Dermis blood vessel endothelial cell (primary cell): ENCODE measurements around the gene CAMK2N1. TPM values are rescaled to one million over a fixed set of nuclear protein-coding genes. Genes with fewer than 3 reads are reported as not detected.
"Not testable (repeated sequence)": the region's sequence is repeated elsewhere in the genome, so short reads cannot be mapped to it uniquely, and the experiment has no call there.

Experiments
- DNase-seq: peaks from one replicate; pipeline ENCODE4 v3.0.0; 2010
- total RNA-seq: library from RNA; depleted of rRNA; stranded (reverse); fragments of >200 nt; gene quantifications from 2 replicates; pipeline ENCODE4 v1.2.3, GENCODE V29; 2014

The CAMK2N1 gene
- total RNA-seq, 1 donor from 2014 or later = 7.8 TPM

DNA sequence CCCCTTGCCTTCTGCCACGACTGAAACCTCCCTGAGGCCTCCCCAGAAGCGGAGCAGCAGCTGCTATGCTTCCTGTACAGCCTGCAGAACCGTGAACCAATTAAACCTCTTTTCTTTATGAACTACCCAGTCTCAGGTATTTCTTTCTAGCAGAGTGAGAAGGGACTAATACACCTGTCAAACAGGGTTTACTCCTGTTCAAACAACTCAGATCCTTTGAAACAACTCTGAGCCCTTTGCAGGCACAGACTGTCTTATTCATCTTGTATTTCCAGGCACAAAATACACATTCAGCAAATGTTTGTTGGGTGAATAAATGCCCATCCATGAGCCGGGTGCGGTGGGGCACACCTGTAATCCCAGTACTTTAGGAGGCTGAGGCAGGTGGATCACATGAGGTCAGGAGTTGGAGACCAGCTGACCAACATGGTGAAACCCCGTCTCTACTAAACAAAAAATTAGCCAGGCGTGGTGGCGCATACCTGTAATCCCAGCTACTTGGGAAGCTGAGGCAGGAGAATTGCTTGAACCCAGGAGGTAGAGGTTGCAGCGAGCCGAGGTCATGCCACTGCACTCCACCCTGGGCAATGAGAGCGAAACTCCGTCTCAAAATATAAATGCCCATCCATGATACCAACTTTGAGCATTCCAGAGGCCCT lies 10.8 kb upstream of the CAMK2N1 start:
- not testable (repeated sequence) for DNase-seq

DNA sequence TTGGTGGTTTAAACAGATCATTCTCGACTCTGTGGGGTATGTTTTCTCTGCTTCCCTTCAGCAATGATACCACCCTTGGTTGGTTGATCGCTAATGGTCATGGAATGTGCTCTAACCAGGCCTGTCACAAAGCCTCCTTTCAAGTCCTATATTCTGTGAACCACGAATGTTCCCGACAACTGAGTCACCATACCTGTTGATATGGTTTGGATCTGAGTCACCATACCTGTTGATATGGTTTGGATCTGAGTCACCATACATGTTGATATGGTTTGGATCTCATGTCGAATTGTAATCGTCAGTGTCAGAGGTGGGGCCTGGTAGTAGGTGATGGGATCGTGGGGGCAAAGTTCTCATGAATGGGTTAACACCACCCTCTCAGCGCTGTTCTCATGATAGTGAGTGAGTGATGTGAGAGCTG lies 10.2 kb upstream of the CAMK2N1 start:
- peak; percentile 19 for DNase-seq

DNA sequence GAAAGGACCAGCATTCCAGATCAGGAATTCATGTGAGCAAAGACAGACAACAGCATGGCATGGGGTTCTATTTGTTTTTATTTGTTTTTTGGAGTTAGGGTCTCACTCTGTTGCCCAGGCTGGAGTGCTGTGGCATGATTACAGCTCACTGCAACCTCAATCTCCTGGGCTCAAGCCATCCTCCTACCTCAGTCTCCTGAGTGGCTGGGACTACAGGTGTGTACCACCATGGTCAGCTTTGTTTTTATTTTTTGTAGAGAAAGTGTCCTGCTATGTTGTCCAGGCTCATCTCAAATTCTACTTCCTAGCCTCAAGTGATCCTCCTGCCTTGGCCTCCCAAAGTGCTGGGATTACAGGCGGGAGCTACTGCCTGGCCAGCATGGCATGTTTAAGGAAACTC lies 9.7 kb upstream of the CAMK2N1 start:
- no peak for DNase-seq

GRCh38 chr1:20494609-20495311 lies 8.8 kb upstream of the CAMK2N1 start:
- peak; percentile 87 for DNase-seq

DNA sequence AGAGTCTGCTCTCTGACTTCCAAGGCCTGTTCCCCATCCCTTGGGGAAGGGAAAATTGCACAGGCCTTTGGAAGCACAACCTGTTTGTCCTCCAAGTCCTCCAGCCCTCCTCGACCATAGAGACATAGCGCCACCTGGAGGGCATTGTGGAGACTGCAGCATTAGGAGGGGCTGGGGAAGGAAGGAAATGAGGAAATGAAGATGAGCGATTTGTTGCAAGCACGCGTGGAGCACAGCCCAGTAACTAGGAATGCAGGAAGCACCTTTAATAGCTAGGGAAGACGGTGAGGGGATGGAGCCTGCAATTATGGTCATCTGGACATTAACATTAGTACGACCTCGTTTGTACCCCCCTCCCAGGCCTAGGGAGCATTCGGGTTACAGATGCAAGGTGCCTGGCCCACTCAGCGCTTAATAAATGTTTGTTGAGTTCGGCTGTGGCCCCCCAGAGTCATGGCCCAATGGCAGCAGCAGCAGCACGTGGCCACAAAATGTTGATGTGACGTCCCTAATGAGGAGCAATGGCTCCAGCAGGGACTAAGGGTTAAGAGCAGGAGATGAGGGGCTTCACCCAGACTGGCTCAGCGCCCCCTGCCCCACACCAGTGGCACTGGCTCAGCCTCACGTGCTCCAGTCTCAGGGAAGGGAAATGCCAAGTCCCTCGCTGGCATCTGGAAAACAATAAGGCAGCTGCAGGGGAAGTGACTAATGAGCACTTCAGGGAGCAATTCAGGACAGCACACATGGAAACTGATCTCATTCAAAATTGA lies 8.0 kb upstream of the CAMK2N1 start:
- DNase-seq = peak; percentile 97

DNA sequence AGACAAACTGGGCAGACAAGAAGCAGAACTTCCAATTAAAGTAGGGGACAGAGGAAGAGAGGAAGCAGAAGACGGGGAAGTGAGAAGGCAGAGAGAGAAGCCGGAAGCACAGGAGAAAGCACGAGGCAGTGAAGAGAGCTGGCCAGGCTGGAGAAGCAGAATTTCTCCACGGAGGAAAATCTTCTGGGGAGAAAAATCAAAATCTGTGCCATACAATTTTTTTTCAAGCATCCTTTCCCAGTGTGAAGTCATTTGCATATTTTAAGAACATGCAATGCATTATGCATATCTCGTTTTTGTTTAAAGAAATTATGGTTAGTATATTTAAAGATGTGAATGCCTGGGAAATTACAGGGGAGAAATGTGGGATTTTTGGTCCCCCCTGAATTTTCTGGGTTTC lies 7.3 kb upstream of the CAMK2N1 start:
- no peak for DNase-seq

DNA sequence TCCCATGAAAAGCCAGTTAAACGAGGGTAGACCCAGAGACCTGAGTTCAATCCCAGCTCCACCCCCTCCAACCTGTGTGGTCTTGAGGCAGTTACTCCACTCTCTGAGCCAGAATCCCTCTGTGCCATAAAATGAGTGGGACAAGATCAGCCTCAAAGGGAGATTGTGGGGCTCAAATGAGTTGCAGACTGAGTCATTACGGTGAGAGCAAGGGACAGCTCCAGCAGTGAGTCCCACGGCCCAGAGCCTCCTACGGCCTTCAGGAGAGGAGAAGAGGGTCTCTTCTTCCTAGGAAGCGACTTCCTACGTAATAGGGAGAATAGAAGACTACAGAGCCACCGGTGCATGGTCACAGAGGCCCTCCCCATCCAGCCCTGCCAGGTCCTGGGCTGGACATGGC lies 6.7 kb upstream of the CAMK2N1 start:
- no peak for DNase-seq

DNA sequence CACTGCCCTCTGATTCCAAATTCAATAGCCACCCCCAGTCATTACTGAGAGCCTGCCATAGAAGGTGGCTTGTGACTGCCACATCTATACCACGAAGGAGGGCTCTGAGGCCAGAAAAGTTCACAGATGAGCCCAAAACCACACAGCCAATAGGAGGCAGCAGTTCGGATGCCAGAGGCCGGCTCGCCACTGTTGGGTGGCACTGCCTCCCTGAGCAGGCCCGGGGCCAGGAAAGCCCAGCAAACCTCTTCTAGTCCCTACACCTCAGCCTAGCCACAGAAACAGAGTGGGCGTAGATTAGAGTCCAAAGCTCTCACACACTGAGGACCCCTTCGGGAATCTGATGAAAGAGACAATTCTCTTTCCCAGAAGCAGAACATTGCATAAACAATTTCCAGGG lies 5.9 kb upstream of the CAMK2N1 start:
- DNase-seq = no peak

DNA sequence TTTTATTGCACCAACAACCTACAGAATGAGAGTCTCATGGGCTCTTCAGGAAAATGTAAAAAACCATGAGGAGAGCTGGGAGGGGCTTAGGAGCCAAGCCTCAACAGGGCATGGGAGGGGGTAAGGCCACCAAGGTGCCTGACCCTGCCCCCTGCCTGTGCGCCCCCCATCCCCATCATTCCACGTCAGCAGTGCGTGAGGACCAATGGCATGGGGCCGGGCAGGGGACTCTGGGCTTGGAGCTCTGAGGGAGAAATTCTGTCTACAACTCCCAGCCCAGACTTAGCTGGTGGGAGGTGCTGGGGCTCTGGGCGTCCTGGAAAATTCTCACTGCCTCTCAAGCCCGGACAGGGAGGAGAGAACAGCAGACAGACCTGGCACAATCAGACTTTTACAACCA lies 5.2 kb upstream of the CAMK2N1 start:
- DNase-seq = no peak

GRCh38 chr1:20487236-20487590 lies 1.2 kb upstream of the CAMK2N1 start:
- no peak for DNase-seq

- DNase-seq = peak; percentile 40
Measured at GRCh38 chr1:20486457-20487235, 636 bp upstream of the CAMK2N1 start.

- peak; percentile 35 for DNase-seq
Measured at GRCh38 chr1:20484519-20485462, 1.2 kb downstream of the CAMK2N1 start.

- DNase-seq = peak; percentile 42
Measured at GRCh38 chr1:20483833-20484518, 2.0 kb downstream of the CAMK2N1 start.

DNA sequence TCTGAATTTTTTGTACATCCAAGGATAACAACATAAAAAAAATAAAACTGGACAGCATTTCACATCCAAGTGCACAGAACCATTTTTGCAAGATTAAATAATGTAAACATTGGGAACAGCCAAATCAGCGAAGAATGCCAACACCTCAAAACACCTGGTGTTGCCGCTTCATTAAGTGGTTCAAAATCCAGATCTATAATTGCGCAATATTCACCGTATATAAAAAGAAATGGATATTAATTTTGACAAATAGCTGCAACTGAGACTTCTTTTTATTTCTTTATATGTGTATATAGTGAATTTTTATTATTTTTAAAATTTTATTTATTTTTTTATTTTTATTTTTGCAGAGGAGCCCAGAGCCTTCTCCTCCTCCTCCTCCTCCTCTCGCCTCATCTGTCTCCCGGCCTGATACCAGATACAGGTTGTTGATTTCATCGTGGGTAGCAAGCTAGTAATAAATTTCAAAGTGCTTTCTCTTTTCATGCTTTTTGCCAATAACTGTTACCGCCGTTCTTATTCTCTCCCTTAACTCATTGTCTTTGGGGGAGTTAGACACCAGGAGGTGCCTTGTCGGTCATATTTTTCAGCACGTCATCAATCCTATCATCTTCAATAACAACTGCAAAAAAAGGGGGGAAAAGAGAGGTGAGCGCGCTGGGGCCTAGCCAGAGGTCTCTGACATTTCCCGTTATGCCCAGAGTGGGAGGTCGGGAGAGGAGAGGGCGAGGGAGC lies 2.7 kb downstream of the CAMK2N1 start:
- no peak for DNase-seq

DNA sequence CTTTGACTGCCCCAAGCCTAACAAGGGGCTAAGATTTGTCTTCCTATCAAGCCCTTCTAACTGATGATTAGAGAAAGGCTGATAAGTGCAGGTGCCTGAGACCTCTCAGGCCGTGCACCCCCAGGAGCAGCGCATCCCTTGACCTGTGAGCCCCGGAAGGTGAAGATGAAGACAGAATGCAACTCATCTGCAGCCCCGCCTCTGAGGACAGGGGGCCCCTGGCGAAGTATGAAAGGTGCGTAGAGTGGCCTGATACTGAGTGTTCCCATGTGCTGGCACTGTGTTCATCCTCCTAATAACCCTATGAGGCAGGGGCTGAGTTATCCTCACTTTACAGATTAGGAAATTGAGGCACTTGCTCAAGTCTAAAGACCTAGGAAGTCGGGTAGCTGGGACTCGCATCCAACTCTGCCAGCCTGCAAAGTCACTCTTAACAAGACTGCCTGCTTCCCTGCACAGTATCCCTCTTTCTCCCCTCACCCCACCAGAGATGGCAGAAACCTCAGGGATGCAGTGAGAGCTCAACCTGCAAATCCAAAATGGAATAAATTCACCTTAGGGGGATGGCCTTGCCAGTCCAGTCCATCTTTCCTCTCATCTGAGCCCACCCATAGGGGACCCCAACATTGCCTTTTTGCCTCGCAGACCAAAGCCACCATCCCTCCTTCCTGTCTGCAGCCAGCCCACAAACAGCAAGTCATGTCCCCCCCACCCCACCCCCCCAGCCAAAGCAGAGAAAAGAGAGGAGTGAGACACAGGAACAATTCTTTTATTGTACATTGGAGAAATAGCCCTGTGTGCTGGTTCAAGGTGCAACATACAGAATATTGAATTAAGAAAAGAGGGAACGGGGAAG lies 4.1 kb downstream of the CAMK2N1 start:
- no peak for DNase-seq

GRCh38 chr1:20480951-20481617 lies 4.9 kb downstream of the CAMK2N1 start:
- no peak for DNase-seq

DNA sequence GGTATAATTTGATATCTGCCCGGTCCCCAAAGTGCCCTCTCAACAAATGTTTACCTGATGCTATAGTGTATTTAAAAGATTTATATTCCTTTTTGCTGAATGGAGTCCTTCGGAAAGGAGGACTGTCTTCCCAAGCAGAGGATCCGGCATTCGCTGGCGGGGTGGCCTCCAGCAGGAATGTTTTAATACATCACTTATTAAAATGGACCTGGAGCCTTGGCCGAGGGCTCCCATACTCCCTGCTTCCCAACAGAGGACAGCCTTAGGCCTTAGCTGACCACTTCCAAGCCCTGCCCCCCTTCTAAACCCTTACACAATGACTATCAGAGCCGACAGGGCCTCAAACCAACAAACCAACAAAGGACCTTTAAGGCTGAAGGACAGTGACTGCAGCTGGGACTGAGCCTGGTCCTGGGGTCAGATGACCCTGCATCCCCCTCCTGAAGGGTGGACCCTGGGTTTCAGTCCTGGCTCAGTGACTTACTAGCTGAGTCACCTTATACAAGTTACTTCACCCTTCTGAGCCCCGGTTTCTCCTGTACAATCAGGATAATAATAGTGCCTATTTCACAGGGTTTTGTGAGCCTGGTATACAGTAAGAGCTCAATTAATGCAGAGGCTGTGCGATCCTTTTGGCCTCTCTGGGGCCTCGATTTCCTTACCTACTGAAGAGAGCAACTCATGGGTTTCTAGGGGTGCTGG lies 5.6 kb downstream of the CAMK2N1 start:
- no peak for DNase-seq

- no peak for DNase-seq
Measured at GRCh38 chr1:20479840-20480239, 6.2 kb downstream of the CAMK2N1 start.
